Activated CD4-positive, alpha-beta T cell treated with anti-CD3 and anti-CD28 coated beads for 4 hours (primary cell): Measurements from ENCODE around the gene UGGT2.
"Not testable (repeated sequence)": the region's sequence is repeated elsewhere in the genome, so short reads cannot be mapped to it uniquely, and the experiment has no call there.

ENCODE experiments used
- DNase-seq, 2 donors: peaks; one replicate each; pipeline ENCODE4 v3.0.0-alpha.2; 2020

UGGT2 gene

GRCh38 chr13:96053003-96053703, at the start of gene UGGT2:
Gene UGGT2 (minus strand): TSS chr13:96053401. CDS start chr13:96053312, 89 bp downstream.
- DNase-seq = no peak

GRCh38 chr13:96100457-96101220, 47.4 kb upstream of the UGGT2 start:
- DNase-seq = no peak

- DNase-seq = no peak
Measured at GRCh38 chr13:96093296-96094006, 40.2 kb upstream of the UGGT2 start.

GRCh38 chr13:96091164-96092117, 38.2 kb upstream of the UGGT2 start:
- DNase-seq = no peak

GRCh38 chr13:96090240-96091101, 37.3 kb upstream of the UGGT2 start:
- DNase-seq = no peak

GRCh38 chr13:96089749-96090239, 36.6 kb upstream of the UGGT2 start, which contains the start of gene HS6ST3:
Gene HS6ST3 (plus strand): TSS chr13:96090107.
- no peak for DNase-seq

GRCh38 chr13:96089139-96089538, 35.9 kb upstream of the UGGT2 start:
- no peak for DNase-seq

GRCh38 chr13:96086736-96087135, 33.5 kb upstream of the UGGT2 start:
- no peak for DNase-seq

GRCh38 chr13:96082640-96083039, 29.4 kb upstream of the UGGT2 start:
- no peak for DNase-seq

- no peak for DNase-seq
Measured at GRCh38 chr13:96081888-96082287, 28.7 kb upstream of the UGGT2 start.

GRCh38 chr13:96080676-96081075, 27.5 kb upstream of the UGGT2 start:
- no peak for DNase-seq

- no peak for DNase-seq
Measured at GRCh38 chr13:96075953-96076543, 22.8 kb upstream of the UGGT2 start.

GRCh38 chr13:96072392-96072791, 19.2 kb upstream of the UGGT2 start:
- DNase-seq = no peak

- DNase-seq = no peak
Measured at GRCh38 chr13:96071504-96071903, 18.3 kb upstream of the UGGT2 start.

GRCh38 chr13:96068729-96069128, 15.5 kb upstream of the UGGT2 start:
- DNase-seq = no peak

GRCh38 chr13:96065849-96066248, 12.6 kb upstream of the UGGT2 start:
- DNase-seq = no peak

- DNase-seq = no peak
Measured at GRCh38 chr13:96052656-96053002, 572 bp downstream of the UGGT2 start.

GRCh38 chr13:96051946-96052345, 1.3 kb downstream of the UGGT2 start:
- not testable (repeated sequence) for DNase-seq

- not testable (repeated sequence) for DNase-seq
Measured at GRCh38 chr13:96051491-96051890, 1.7 kb downstream of the UGGT2 start.

- DNase-seq = not testable (repeated sequence)
Measured at GRCh38 chr13:96050955-96051354, 2.2 kb downstream of the UGGT2 start.
